GM18505 (cell line): ENCODE measurements around the gene SOX15.
A peak's percentile ranks its signal among the peaks of the same experiment; 100 is the strongest.

Experiments used
- ATAC-seq: cut with Tn5 transposase; IDR thresholded peaks from one replicate; pipeline ENCODE4 v1.9.1; 2021; ENCODE audit not compliant: unreplicated experiment
- POLR2A ChIP-seq: IDR thresholded peaks from 4 replicates; pipeline ENCODE4 v1.6.1; 2011; ENCODE audit warnings: borderline replicate concordance; ENCODE audit not compliant: insufficient read depth, insufficient read length; ENCODE audit errors: extremely low read depth

Gene SOX15

DNA sequence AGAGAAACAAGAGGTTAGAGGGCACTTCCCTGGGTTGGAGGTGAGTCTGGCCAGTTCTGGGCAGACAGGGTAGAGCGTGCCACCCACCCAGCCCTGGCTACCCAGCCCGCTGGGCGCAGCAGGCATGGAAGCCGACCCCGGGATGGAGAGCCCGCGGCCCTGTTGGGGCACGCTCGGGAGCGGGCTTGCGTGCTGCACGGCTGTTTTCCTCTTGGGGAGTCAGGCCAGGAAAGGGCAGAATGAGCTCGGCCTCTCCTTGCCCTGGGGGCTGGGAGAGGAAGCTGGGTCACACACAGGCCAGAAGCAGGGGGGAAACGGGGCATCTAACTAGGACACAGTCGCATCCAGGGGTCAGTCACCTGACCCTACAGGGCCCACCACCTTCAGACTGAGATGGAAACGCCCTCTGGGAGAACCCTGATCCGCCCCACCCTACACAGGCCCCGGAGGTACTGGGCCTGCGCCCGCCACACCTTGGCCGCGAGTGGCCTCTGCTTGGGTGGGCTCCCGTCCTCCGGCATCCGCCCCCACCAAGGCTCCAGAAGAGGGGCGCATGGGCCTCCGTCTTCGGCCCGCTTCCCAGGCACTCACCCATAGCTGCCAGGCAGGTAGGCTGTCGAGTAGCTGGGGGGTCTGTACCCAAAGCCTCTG, 1.2 kb downstream of the SOX15 start:
- ATAC-seq = no peak
- TF ChIP-seq POLR2A = no peak

DNA sequence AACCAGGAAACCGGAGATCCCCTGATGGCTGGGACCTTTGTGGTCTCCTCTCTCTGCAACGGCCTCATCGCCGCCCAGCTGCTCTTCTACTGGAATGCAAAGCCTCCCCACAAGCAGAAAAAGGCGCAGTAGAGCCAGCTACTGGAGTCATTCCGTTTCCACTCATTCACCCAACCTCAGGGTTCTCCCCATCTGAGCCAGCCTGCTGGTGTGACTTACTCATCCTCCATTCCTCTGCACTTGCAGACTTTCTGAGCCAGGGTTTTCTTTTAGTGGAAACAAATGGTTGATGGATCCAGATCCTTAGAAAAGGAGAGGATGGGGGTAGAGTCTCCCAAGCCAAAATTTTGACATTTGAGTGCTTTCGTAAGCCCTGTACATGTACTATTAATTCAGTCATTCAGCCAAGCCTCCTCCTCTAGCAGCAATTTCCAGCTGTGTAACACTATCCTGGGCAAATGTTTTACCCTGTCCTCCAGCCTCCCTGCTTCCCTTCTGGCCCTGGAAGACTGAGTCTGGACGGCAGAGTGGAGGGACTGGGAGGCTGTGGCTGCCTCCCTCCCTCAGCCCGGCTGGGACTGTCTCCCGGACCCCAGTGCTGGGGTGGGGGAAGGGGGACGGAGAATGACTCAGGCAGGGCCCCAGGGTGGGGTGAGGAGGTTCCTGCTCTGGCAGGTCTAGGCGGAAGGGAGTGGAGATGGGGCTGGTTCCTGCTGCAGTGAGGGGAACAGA, 2.3 kb downstream of the SOX15 start:
- TF ChIP-seq POLR2A = no peak
- no peak for ATAC-seq

DNA sequence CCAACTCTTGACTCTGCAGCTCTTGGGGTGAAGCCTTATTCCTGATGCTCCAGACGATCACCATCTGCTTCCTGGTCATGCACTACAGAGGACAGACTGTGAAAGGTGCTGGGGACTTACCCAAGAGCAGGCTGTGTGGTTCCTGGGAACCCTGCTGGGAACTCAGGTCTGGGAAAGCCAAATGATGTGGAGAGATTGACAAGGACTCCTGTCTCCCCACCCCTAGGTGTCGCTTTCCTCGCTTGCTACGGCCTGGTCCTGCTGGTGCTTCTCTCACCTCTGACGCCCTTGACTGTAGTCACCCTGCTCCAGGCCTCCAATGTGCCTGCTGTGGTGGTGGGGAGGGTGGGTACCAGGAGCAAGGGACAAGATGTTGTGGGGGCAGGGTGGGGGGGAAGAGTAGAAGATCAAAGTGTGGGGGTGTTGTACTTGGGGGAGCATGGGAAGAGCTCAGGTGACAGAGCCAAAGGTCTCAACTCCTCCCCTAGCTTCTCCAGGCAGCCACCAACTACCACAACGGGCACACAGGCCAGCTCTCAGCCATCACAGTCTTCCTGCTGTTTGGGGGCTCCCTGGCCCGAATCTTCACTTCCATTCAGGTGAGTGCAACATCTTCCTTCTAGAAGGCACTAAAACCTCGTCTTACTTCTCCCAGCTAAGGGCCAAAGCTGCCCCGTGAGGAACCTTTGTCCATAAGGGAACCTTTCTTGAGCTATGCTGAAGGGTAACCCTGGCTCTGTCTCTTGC, 3.0 kb downstream of the SOX15 start:
- TF ChIP-seq POLR2A = no peak
- ATAC-seq = no peak

DNA sequence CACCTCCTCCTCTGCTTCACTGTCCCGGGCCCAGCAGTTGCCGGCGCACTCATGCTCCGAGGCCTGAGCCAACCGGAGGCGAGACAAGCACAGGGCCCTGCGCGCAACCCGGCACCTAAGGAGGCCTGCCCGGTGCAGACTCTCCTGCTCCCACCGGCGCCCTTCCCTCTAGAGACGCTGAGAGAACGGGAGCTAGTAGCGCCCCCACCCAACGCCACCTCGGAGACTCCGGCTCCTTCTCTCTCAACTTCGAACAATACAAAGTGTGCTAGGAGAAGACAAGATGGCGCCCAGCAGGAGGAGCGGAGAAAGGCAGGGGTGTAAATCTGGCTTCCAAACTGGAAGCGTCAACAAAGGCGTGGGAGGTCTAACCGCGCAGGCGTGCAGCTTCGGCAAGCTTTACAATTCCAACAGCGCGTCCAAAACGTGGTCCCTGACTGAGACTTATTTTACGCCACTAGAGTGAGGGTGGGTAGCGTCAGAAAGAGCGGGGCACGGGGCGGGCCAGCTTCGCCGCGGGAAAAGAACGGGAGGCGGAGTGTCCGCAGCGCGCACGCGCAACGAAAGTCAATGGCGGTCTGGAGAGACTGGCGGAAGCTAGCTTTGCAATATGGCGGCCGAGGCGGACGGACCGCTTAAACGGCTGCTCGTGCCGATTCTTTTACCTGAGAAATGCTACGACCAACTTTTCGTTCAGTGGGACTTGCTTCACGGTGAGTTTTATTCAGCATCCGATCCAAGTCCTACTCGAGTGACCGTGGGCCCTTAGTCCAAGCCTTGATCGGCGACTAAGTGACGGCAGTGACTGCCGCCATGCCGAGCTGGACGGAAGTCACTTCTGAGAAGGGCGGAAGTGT, 6.4 kb downstream of the SOX15 start, which contains the start of gene MPDU1:
Gene MPDU1 (plus strand): TSS at position 600 of the 857 bp plus-strand sequence. CDS start 11 bp downstream, at position 611.
- ATAC-seq = peak; percentile 57
- TF ChIP-seq POLR2A = peak; percentile 98

DNA sequence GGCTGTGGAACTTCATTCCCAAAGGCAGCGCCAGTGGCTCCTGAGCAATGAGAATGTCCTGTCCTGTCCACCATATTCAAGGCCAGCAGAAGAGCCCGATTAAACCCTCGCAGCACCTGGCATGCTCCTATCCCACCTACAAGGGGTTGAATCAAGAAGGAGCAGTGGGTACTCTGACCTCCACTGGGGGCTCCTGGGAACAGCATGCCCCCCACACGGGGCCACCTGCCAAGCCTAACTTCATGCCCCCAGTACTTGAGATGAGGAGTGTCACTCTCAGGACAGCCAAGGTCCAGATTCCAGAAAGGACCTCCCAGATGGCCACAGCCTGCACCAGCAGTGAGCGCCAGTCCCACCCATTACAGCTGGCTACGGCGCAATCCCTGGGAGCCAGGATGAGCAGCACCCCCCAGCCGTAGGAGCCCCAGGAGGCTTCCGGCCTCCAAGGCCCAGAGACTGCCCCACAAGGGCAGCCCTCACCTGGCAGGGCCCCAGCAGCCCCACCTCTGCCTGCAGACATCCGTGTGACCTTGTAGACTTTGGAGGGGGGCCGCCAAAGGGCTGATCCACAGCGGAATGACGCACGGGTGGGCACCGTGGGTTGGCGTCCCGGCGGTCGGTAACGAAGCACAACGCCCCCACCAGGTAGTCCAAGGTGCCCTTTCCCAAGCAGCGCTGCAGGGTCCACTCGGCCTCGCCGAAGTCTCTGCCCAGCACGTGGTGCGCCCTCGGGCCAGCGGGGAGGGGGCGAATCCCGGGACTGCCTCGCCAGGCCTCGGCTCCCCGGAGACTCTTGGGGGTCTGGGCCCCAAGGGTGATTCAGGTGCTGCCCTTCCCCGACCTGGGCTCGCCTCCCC, 7.3 kb downstream of the SOX15 start:
- ATAC-seq = no peak
- TF ChIP-seq POLR2A = no peak

DNA sequence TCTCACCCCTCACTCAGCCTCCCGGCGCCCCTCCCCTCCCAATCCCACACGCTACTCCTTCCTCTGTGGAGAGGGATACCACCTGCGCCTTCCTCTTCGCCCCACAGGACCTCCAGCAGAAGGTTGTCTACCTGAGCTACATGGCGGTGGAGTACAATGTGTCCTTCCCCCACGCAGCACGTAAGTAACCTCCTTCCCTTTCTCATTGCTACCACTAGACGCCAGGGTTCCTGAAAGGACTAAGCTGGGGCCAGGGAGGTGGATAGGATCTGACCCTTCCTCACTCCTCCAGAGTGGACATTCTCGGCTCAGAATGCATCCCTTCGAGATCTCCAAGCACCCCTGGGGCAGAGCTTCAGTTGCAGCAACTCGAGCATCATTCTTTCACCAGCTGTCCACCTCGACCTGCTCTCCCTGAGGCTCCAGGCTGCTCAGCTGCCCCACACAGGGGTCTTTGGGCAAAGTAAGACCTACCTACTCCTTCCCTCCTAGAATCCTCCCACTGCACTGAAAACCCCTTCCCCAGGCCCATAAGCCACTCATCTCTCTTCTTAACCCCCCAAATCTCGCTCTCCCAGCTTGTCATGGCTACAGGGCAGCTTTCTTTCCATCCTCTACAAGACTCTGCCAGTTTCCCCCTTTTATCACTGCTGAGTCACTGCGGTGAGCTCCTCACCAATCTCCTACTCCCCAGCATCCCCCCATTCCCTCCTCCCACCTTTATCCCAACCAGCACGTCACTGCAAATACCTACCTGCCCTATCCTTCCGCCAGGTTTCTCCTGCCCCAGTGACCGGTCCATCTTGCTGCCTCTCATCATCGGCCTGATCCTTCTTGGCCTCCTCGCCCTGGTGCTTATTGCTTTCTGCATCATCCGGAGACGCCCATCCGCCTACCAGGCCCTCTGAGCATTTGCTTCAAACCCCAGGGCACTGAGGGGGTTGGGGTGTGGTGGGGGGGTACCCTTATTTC, 9.0 kb downstream of the SOX15 start:
- TF ChIP-seq POLR2A = peak; percentile 20

DNA sequence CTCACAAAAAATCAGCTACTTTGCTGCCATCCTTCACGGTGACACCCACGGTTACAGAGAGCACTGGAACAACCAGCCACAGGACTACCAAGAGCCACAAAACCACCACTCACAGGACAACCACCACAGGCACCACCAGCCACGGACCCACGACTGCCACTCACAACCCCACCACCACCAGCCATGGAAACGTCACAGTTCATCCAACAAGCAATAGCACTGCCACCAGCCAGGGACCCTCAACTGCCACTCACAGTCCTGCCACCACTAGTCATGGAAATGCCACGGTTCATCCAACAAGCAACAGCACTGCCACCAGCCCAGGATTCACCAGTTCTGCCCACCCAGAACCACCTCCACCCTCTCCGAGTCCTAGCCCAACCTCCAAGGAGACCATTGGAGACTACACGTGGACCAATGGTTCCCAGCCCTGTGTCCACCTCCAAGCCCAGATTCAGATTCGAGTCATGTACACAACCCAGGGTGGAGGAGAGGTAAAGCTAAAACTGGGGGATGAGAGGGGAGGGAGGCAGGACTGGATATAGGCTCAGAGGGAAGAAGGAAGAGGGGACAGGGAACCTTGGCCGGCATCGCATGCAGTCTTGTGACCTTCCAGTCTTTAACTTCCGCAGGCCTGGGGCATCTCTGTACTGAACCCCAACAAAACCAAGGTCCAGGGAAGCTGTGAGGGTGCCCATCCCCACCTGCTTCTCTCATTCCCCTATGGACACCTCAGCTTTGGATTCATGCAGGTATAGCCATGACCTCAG, 9.9 kb downstream of the SOX15 start:
- TF ChIP-seq POLR2A = no peak
- no peak for ATAC-seq

More for the DNA sequence above, 9.0 kb downstream of the SOX15 start:
- no peak for ATAC-seq

DNA sequence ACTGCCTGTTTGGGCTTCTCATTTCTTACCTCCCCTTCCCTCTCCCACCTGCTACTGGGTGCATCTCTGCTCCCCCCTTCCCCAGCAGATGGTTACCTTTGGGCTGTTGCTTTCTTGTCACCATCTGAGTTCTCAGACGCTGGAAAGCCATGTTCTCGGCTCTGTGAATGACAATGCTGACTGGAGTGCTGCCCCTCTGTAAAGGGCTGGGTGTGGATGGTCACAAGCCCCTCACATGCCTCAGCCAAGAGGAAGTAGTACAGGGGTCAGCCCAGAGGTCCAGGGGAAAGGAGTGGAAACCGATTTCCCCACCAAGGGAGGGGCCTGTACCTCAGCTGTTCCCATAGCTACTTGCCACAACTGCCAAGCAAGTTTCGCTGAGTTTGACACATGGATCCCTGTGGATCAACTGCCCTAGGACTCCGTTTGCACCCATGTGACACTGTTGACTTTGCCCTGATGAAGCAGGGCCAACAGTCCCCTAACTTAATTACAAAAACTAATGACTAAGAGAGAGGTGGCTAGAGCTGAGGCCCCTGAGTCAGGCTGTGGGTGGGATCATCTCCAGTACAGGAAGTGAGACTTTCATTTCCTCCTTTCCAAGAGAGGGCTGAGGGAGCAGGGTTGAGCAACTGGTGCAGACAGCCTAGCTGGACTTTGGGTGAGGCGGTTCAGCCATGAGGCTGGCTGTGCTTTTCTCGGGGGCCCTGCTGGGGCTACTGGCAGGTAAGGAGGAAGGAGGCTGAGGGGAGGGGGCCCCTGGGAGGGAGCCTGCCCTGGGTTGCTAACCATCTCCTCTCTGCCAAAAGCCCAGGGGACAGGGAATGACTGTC, 10.7 kb downstream of the SOX15 start, which contains the start of gene CD68:
Gene CD68 (plus strand): TSS at position 638 of the 833 bp plus-strand sequence. CDS start 40 bp downstream, at position 678.
- peak; percentile 78 for TF ChIP-seq POLR2A
- ATAC-seq = peak; percentile 39

DNA sequence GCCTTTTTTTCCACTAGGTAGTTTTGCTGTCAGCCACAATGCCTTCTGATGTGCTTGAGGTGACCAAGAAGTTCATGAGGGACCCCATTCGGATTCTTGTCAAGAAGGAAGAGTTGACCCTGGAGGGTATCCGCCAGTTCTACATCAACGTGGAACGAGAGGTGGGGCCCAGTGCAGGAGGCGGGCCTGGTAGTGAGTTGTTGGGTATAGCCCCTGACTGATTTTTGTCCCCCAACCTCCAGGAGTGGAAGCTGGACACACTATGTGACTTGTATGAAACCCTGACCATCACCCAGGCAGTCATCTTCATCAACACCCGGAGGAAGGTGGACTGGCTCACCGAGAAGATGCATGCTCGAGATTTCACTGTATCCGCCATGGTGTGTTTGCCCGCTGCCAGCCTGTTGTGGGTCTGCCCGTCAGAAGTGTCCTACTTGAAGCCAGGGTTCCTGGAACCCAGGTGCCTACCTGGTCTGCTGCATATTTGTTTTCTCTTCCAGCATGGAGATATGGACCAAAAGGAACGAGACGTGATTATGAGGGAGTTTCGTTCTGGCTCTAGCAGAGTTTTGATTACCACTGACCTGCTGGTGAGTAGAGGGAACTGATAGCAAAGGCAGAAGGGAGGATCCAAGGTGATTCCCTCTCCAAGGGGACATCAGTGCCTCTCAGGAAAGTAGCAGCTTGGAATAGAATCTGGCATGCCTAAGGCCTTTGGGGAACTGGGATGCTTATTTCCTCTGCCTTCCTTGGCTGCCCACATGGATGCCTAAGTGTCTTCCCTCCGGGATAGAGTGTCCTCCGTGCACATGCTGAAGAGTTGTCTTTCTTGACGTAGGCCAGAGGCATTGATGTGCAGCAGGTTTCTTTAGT, 12.3 kb downstream of the SOX15 start:
- no peak for ATAC-seq
- no peak for TF ChIP-seq POLR2A
